ENCODE results near the gene RAB2B.

RAB2B gene

GRCh38 chr14:21503376-21503775 lies 26.6 kb upstream of the RAB2B start:
- no peak for TF ChIP-seq CTCF (conservative IDR thresholded peaks at IDR 0.05)

GRCh38 chr14:21501568-21501967 lies 24.8 kb upstream of the RAB2B start:
- TF ChIP-seq CTCF (conservative IDR thresholded peaks at IDR 0.05), result no peak
- no peak overlapping the region for H3K27ac ChIP-seq

More at GRCh38 chr14:21503376-21503775, 26.6 kb upstream of the RAB2B start:
- H3K27ac ChIP-seq, result no peak overlapping the region

GRCh38 chr14:21498540-21499526 lies 22.1 kb upstream of the RAB2B start:
- peak overlapping the region; percentile 27 for H3K27ac ChIP-seq
- TF ChIP-seq CTCF (conservative IDR thresholded peaks at IDR 0.05), result peak; percentile 72

GRCh38 chr14:21496453-21496852 lies 19.7 kb upstream of the RAB2B start:
- TF ChIP-seq CTCF (conservative IDR thresholded peaks at IDR 0.05), result no peak
- H3K27ac ChIP-seq, result peak overlapping the region; percentile 36; the same call in 1 of the 2 replicates

- TF ChIP-seq CTCF (conservative IDR thresholded peaks at IDR 0.05), result no peak
- peak overlapping the region; percentile 36; the same call in 1 of the 2 replicates for H3K27ac ChIP-seq
Observed at GRCh38 chr14:21494902-21495762, 18.4 kb upstream of the RAB2B start.

GRCh38 chr14:21486640-21487087 lies 9.9 kb upstream of the RAB2B start:
- H3K27ac ChIP-seq, result no peak overlapping the region
- no peak for TF ChIP-seq CTCF (conservative IDR thresholded peaks at IDR 0.05)

- H3K27ac ChIP-seq, result peak overlapping the region; percentile 79
- TF ChIP-seq CTCF (conservative IDR thresholded peaks at IDR 0.05), result no peak
Observed at GRCh38 chr14:21476523-21476924, 235 bp downstream of the RAB2B start.

All from VCaP (cell line).